ENCODE results near the gene RORC.
"Not testable (repeated sequence)": the region's sequence is repeated elsewhere in the genome, so short reads cannot be mapped to it uniquely, and the experiment has no call there.

The RORC gene

GRCh38 chr1:151774256-151774922 lies 57.2 kb downstream of the RORC start:
- H3K9me3 Mint-ChIP-seq, result no peaks in the 10 kb centered on the region
- H3K27me3 Mint-ChIP-seq, result no peaks in the 10 kb centered on the region
- no peaks in the 10 kb centered on the region for H3K4me1 Mint-ChIP-seq (ENCODE audit: low read depth)
- no peak overlapping the region for H3K4me3 Mint-ChIP-seq
- peaks cover 41% of the 10 kb centered on the region for H3K36me3 Mint-ChIP-seq (ENCODE audit: low read depth)
- DNase-seq, result no peak
- no peak overlapping the region for H3K27ac Mint-ChIP-seq

DNA sequence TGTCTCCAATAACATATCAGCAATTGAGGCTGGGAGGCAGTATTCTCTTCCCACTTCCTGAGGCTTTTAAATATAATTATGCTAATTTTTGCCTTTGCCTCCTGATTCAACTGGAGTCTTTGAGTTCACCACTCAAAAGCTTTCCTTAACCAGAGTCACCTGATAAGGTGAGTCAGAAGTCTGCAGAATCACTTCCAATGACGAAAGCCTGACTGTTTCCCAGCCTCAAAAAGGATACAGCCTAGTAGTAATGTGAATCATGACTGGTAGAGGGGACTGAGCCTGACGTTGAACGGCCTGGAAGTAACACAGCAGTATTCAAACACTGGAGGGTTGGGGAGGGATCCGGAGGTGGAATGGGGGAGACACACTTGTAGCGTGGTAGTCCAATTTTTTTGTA lies 57.9 kb downstream of the RORC start:
- Mint-ChIP-seq H3K27ac (no peak overlapping the region), H3K4me1 (ENCODE audit: low read depth) (no peaks in the 10 kb centered on the region), H3K4me3 (no peak overlapping the region), H3K27me3 (no peaks in the 10 kb centered on the region), H3K9me3 (no peaks in the 10 kb centered on the region), H3K36me3 (ENCODE audit: low read depth) (peaks cover 35% of the 10 kb centered on the region)
- DNase-seq, result no peak

GRCh38 chr1:151769270-151769669 lies 62.3 kb downstream of the RORC start:
- not testable (repeated sequence) for H3K36me3 Mint-ChIP-seq (ENCODE audit: low read depth); H3K4me1 Mint-ChIP-seq (ENCODE audit: low read depth); H3K27me3 Mint-ChIP-seq; DNase-seq; H3K4me3 Mint-ChIP-seq; H3K9me3 Mint-ChIP-seq; H3K27ac Mint-ChIP-seq

DNA sequence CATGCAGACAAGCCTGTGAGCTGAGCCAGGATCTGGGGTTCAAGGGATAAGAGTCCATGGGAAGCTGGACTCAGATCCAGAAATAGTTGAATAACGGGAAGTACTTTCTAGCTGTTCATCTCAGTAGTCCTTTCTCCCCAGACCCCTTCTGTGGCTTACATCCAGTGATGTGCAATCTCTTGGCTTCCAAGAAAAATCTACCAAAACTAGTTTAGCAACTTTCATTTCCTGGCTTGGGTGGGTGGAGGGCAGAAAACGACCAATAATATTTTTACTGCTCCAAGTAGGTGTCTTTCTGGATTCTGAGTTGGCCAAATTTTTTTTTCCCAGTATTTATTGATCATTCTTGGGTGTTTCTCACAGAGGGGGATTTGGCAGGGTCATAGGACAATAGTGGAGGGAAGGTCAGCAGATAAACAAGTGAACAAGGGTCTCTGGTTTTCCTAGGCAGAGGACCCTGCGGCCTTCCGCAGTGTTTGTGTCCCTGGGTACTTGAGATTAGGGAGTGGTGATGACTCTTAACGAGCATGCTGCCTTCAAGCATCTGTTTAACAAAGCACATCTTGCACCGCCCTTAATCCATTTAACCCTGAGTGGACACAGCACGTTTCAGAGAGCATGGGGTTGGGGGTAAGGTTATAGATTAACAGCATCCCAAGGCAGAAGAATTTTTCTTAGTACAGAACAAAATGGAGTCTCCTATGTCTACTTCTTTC lies 63.1 kb downstream of the RORC start:
- not testable (repeated sequence) for H3K27ac Mint-ChIP-seq; DNase-seq; H3K27me3 Mint-ChIP-seq; H3K4me3 Mint-ChIP-seq; H3K9me3 Mint-ChIP-seq; H3K36me3 Mint-ChIP-seq (ENCODE audit: low read depth)
- H3K4me1 Mint-ChIP-seq (ENCODE audit: low read depth), result peaks cover 13% of the 10 kb centered on the region

DNA sequence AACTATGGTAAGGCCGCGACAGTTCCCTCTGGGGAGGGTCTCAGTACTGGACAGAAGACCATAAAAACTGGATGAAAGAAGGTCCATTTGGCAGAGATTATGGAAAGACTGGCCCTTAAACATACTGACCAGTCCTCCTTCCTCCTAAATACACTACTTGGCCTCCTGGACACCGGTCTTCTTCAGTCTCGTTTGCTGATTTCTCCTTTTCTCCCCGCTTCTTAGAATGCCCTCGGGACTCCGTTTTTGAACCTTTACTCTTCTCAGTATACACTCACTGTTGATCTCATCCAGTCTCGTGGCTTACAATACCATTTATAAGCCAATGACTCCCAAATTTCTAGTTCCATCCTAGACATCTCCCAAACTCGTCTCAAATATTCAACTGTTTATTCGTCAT lies 67.6 kb downstream of the RORC start:
- DNase-seq, result no peak
- H3K9me3 Mint-ChIP-seq, result no peaks in the 10 kb centered on the region
- H3K36me3 Mint-ChIP-seq (ENCODE audit: low read depth), result peaks cover 47% of the 10 kb centered on the region

GRCh38 chr1:151762941-151763921 lies 68.4 kb downstream of the RORC start, which contains the start of gene MRPL9:
Gene MRPL9 (minus strand): TSS chr1:151763496. CDS start chr1:151763479, 17 bp downstream.
- DNase-seq, result peak; percentile 92

More for the DNA sequence above, 67.6 kb downstream of the RORC start:
- H3K27me3 Mint-ChIP-seq, result no peaks in the 10 kb centered on the region
- H3K27ac Mint-ChIP-seq, result peak overlapping the region; percentile 91
- H3K4me1 Mint-ChIP-seq (ENCODE audit: low read depth), result peaks cover 29% of the 10 kb centered on the region
- peak overlapping the region; percentile 94 for H3K4me3 Mint-ChIP-seq

DNA sequence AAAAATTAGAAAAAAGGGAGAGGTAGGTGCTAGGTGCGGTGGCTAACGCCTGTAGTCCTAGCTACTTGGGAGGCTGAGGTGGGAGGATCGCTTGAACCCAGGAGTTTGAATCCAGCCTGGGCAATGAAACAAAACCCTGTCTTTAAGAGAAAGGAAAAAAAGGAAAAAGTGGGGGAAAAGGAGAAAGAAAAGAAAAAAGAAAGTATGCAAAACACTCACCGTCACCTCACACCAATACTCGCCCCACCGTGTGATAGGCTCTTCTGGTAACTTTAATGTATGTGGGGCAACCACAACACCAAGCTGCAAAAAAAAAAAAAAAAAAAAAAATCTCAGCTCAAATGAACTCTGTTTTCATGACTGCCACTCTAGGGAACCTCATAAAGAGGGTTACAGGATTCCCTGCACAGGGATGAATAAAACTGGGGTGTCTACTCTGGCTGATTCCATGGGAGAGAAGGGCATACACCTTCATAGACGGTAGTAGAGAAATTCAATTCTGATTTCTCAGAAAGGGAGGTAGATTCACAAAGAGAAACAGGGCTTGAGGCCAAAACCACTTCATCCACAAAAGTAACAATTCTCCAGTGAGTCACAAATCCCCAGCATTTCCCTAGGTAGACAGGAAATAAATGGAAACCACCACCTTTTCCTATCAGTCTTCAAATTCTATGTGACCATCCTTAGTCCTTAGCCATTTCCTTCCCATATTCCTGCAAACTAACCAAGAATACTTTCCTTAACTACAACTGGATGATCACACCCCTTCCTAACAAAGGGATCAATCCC lies 70.8 kb downstream of the RORC start:
- Mint-ChIP-seq H3K4me3 (no peak overlapping the region), H3K27ac (peak overlapping the region; percentile 91), H3K27me3 (no peaks in the 10 kb centered on the region), H3K9me3 (no peaks in the 10 kb centered on the region), H3K4me1 (ENCODE audit: low read depth) (peaks cover 40% of the 10 kb centered on the region), H3K36me3 (ENCODE audit: low read depth) (peaks cover 76% of the 10 kb centered on the region)
- no peak for DNase-seq

More at GRCh38 chr1:151762941-151763921, 68.4 kb downstream of the RORC start, which contains the start of gene MRPL9:
- peaks cover 27% of the 10 kb centered on the region for H3K4me1 Mint-ChIP-seq (ENCODE audit: low read depth)
- H3K27me3 Mint-ChIP-seq, result no peaks in the 10 kb centered on the region
- peak within 1 kb of the TSS; percentile 91 for H3K27ac Mint-ChIP-seq
- peak within 1 kb of the TSS; percentile 94 for H3K4me3 Mint-ChIP-seq
- H3K36me3 Mint-ChIP-seq (ENCODE audit: low read depth), result peaks cover 53% of the 10 kb centered on the region
- no peaks in the 10 kb centered on the region for H3K9me3 Mint-ChIP-seq

GRCh38 chr1:151759241-151759640 lies 72.4 kb downstream of the RORC start:
- Mint-ChIP-seq H3K36me3 (ENCODE audit: low read depth) (peaks cover 87% of the 10 kb centered on the region), H3K9me3 (no peaks in the 10 kb centered on the region), H3K4me1 (ENCODE audit: low read depth) (peaks cover 36% of the 10 kb centered on the region)

GRCh38 chr1:151756291-151756690 lies 75.3 kb downstream of the RORC start:
- Mint-ChIP-seq H3K9me3 (no peaks in the 10 kb centered on the region), H3K4me3 (no peak overlapping the region), H3K36me3 (ENCODE audit: low read depth) (peaks cover 68% of the 10 kb centered on the region), H3K27ac (peak overlapping the region; percentile 72), H3K27me3 (peaks cover 4% of the 10 kb centered on the region), H3K4me1 (ENCODE audit: low read depth) (peaks cover 18% of the 10 kb centered on the region)
- DNase-seq, result no peak

More at GRCh38 chr1:151759241-151759640, 72.4 kb downstream of the RORC start:
- peak overlapping the region; percentile 51 for H3K27ac Mint-ChIP-seq
- H3K27me3 Mint-ChIP-seq, result no peaks in the 10 kb centered on the region
- H3K4me3 Mint-ChIP-seq, result no peak overlapping the region
- DNase-seq, result no peak

All from activated T-cell treated with anti-CD3 and anti-CD28 coated beads, Interleukin-2, amount 50 U/mL, for 24 hours (primary cell).